Endothelial cell (in vitro differentiated cells): ENCODE measurements around the gene MOV10L1. TPM values are rescaled to one million over a fixed set of nuclear protein-coding genes. Genes with fewer than 3 reads are reported as not detected.

Experiments
- DNase-seq: peaks from one replicate; pipeline ENCODE4 v3.0.0; 2021; ENCODE audit warnings: low spot score
- H3K27ac Mint-ChIP-seq: one replicate; pipeline ENCODE4 v1.8.0; 2021; ENCODE audit warnings: mixed read lengths, inconsistent platforms; ENCODE audit not compliant: unreplicated experiment
- H3K27me3 Mint-ChIP-seq: one replicate; pipeline ENCODE4 v1.8.0; 2021; ENCODE audit warnings: mild to moderate bottlenecking, moderate library complexity, mixed read lengths, inconsistent platforms; ENCODE audit not compliant: unreplicated experiment
- H3K36me3 Mint-ChIP-seq: one replicate; pipeline ENCODE4 v1.8.0; 2021; ENCODE audit warnings: mild to moderate bottlenecking, low read depth, mixed read lengths, inconsistent platforms; ENCODE audit not compliant: unreplicated experiment
- H3K4me1 Mint-ChIP-seq: one replicate; pipeline ENCODE4 v1.8.0; 2021; ENCODE audit warnings: mild to moderate bottlenecking, mixed read lengths, inconsistent platforms; ENCODE audit not compliant: unreplicated experiment
- H3K4me3 Mint-ChIP-seq: one replicate; pipeline ENCODE4 v1.8.0; 2021; ENCODE audit warnings: mild to moderate bottlenecking, mixed read lengths, inconsistent platforms; ENCODE audit not compliant: unreplicated experiment
- H3K9me3 Mint-ChIP-seq: one replicate; pipeline ENCODE4 v1.8.0; 2021; ENCODE audit warnings: mixed read lengths, inconsistent platforms; ENCODE audit not compliant: unreplicated experiment
- CTCF ChIP-seq: fragments of 200-600 bp; sonication (generic); IDR thresholded peaks from one replicate; pipeline ENCODE4 v1.5.0; 2021; ENCODE audit warnings: antibody characterized with exemption; ENCODE audit not compliant: unreplicated experiment
- total RNA-seq: library from RNA; stranded (reverse); fragmentation: NEBNext Ultra II Directional; extraction: Animal tissue kit (Norgen Biotek cat#: 25700); gene quantifications from one replicate; pipeline ENCODE4 v1.2.1, GENCODE V29; 2021; ENCODE audit not compliant: unreplicated experiment

Gene MOV10L1
- total RNA-seq, 1 donor from 2014 or later = not detected

GRCh38 chr22:50056214-50056972, 33.4 kb upstream of the MOV10L1 start:
- peaks cover 10% of the 10 kb centered on the region for H3K4me1 Mint-ChIP-seq
- peaks cover 9% of the 10 kb centered on the region for H3K27me3 Mint-ChIP-seq
- no peaks in the 10 kb centered on the region for H3K9me3 Mint-ChIP-seq
- DNase-seq = no peak
- H3K36me3 Mint-ChIP-seq = peaks cover 5% of the 10 kb centered on the region
- TF ChIP-seq CTCF = no peak
- H3K4me3 Mint-ChIP-seq = no peak overlapping the region
- H3K27ac Mint-ChIP-seq = no peak overlapping the region

- Mint-ChIP-seq H3K27me3 (peaks cover 9% of the 10 kb centered on the region), H3K4me3 (no peak overlapping the region), H3K36me3 (peaks cover 5% of the 10 kb centered on the region), H3K4me1 (peaks cover 12% of the 10 kb centered on the region), H3K9me3 (no peaks in the 10 kb centered on the region), H3K27ac (no peak overlapping the region)
- no peak for DNase-seq
- no peak for TF ChIP-seq CTCF
Measured at GRCh38 chr22:50057278-50058060, 32.3 kb upstream of the MOV10L1 start.

GRCh38 chr22:50058061-50058905, 31.5 kb upstream of the MOV10L1 start, which contains the start of gene TTLL8:
Gene TTLL8, minus strand, starts transcription at chr22:50058298.
- no peak for TF ChIP-seq CTCF
- H3K27ac Mint-ChIP-seq = no peak within 1 kb of the TSS
- H3K36me3 Mint-ChIP-seq = peaks cover 3% of the 10 kb centered on the region
- H3K4me3 Mint-ChIP-seq = no peak within 1 kb of the TSS
- no peaks in the 10 kb centered on the region for H3K9me3 Mint-ChIP-seq
- peaks cover 12% of the 10 kb centered on the region for H3K4me1 Mint-ChIP-seq
- DNase-seq = no peak
- H3K27me3 Mint-ChIP-seq = peaks cover 10% of the 10 kb centered on the region

- Mint-ChIP-seq H3K36me3 (no peaks in the 10 kb centered on the region), H3K27ac (no peak overlapping the region), H3K4me3 (peak overlapping the region; percentile 29), H3K27me3 (peaks cover 7% of the 10 kb centered on the region), H3K9me3 (no peaks in the 10 kb centered on the region), H3K4me1 (peaks cover 12% of the 10 kb centered on the region)
- peak; percentile 34 for TF ChIP-seq CTCF
- peak; percentile 52 for DNase-seq
Measured at GRCh38 chr22:50058906-50059880, 30.6 kb upstream of the MOV10L1 start.
